OCI-LY3 (cell line): ENCODE data around the gene DOCK2.

ENCODE experiments used
- H2AFZ ChIP-seq: fragments of 200-600, 300-600 bp; shearing (Covaris generic); 2 replicates; pipeline ENCODE4 v1.6.0; 2014; ENCODE audit warnings: antibody characterized with exemption, low read depth, low read length
- H3K27ac ChIP-seq: fragments of 200-600, 300-600 bp; sonication (generic); 2 replicates; pipeline ENCODE4 v1.5.1; 2014; ENCODE audit warnings: mild to moderate bottlenecking, low read length, moderate library complexity, mixed read lengths
- H3K27me3 ChIP-seq: fragments of 200-600, 300-600 bp; sonication (generic); 2 replicates; pipeline ENCODE4 v1.6.1; 2014; ENCODE audit warnings: low read depth, low read length, mixed read lengths
- H3K36me3 ChIP-seq: fragments of 200-600, 300-600 bp; sonication (generic); replicated peaks from 2 replicates; pipeline ENCODE3; 2014; ENCODE audit warnings: low read depth, low read length, mixed read lengths
- H3K4me1 ChIP-seq: fragments of 300-600, 200-600 bp; sonication (generic); 2 replicates; pipeline ENCODE4 v1.6.1; 2014; ENCODE audit warnings: low read length, mixed read lengths
- H3K4me2 ChIP-seq: fragments of 200-600, 300-600 bp; sonication (generic); 2 replicates; pipeline ENCODE4 v1.6.1; 2014; ENCODE audit warnings: low read length, mixed read lengths
- H3K4me3 ChIP-seq: fragments of 300-600, 200-600 bp; sonication (generic); 2 replicates; pipeline ENCODE4 v1.5.1; 2014; ENCODE audit warnings: antibody characterized with exemption, mild to moderate bottlenecking, low read length, moderate library complexity
- H3K79me2 ChIP-seq: fragments of 300-600, 200-600 bp; shearing (Covaris generic); 2 replicates; pipeline ENCODE4 v1.6.1; 2014; ENCODE audit warnings: mild to moderate bottlenecking, low read length, mixed read lengths
- H3K9ac ChIP-seq: fragments of 300-600, 200-600 bp; shearing (Covaris generic); 2 replicates; pipeline ENCODE4 v1.6.0; 2014; ENCODE audit warnings: mild to moderate bottlenecking, low read length, moderate library complexity
- H3K9me3 ChIP-seq: fragments of 200-600, 300-600 bp; shearing (Covaris generic); 2 replicates; pipeline ENCODE4 v1.6.1; 2014; ENCODE audit warnings: low read length, mixed read lengths; ENCODE audit not compliant: insufficient read depth
- H4K20me1 ChIP-seq: fragments of 200-600, 300-600 bp; sonication (generic); 2 replicates; pipeline ENCODE4 v1.6.1; 2016; ENCODE audit warnings: low read length, mixed read lengths; ENCODE audit not compliant: insufficient read depth
- CTCF ChIP-seq: fragments of 200-600, 300-600 bp; sonication (generic); IDR thresholded peaks from 2 replicates; pipeline ENCODE4 v1.5.1; 2014; ENCODE audit warnings: antibody characterized with exemption, low read length, low read depth
- EZH2phosphoT487 ChIP-seq: fragments of 200-600 bp; shearing (Covaris generic); IDR thresholded peaks from 2 replicates; pipeline ENCODE4 v1.6.1; 2018; ENCODE audit warnings: antibody characterized with exemption, mixed run types, low read depth

DOCK2 gene

GRCh38 chr5:169772688-169773087, 135.6 kb downstream of the DOCK2 start:
- Histone ChIP-seq H3K4me3 (no peak overlapping the region), H3K4me2 (no peak overlapping the region), H3K36me3 (peaks cover 53% of the 10 kb centered on the region), H3K79me2 (no peaks in the 10 kb centered on the region), H3K9ac (no peak overlapping the region), H3K9me3 (no peaks in the 10 kb centered on the region), H4K20me1 (0 out of 2 replicates have a peak, but pooled peaks cover 6% of the 10 kb centered on the region), H3K27ac (no peak overlapping the region), H3K4me1 (peaks cover 11% of the 10 kb centered on the region), H2AFZ (no peak overlapping the region), H3K27me3 (no peaks in the 10 kb centered on the region)
- TF ChIP-seq CTCF = no peak
- no peak for TF ChIP-seq EZH2phosphoT487

- Histone ChIP-seq H3K9me3 (no peaks in the 10 kb centered on the region), H2AFZ (no peak overlapping the region), H3K27me3 (no peaks in the 10 kb centered on the region), H4K20me1 (no peaks in the 10 kb centered on the region), H3K9ac (no peak overlapping the region), H3K4me2 (no peak overlapping the region), H3K27ac (no peak overlapping the region), H3K79me2 (no peaks in the 10 kb centered on the region), H3K4me1 (peaks cover 35% of the 10 kb centered on the region), H3K4me3 (no peak overlapping the region), H3K36me3 (peaks cover 45% of the 10 kb centered on the region)
- TF ChIP-seq EZH2phosphoT487 (no peak), CTCF (no peak)
These were observed 140.1 kb downstream of the DOCK2 start for GRCh38 chr5:169777159-169777558.

- TF ChIP-seq CTCF (no peak), EZH2phosphoT487 (no peak)
- Histone ChIP-seq H3K4me2 (peak overlapping the region; percentile 79), H3K4me3 (peak overlapping the region; percentile 58), H3K9ac (peak overlapping the region; percentile 39), H3K27ac (peak overlapping the region; percentile 92), H4K20me1 (no peaks in the 10 kb centered on the region), H3K9me3 (no peaks in the 10 kb centered on the region), H3K79me2 (no peaks in the 10 kb centered on the region), H3K27me3 (no peaks in the 10 kb centered on the region), H3K36me3 (peaks cover 33% of the 10 kb centered on the region), H2AFZ (no peak overlapping the region), H3K4me1 (peaks cover 29% of the 10 kb centered on the region)
These were observed 141.8 kb downstream of the DOCK2 start for GRCh38 chr5:169778622-169779596.

GRCh38 chr5:169781420-169782345, 144.6 kb downstream of the DOCK2 start:
- Histone ChIP-seq H3K27me3 (no peaks in the 10 kb centered on the region), H3K36me3 (peaks cover 22% of the 10 kb centered on the region), H3K9me3 (no peaks in the 10 kb centered on the region), H4K20me1 (no peaks in the 10 kb centered on the region), H3K9ac (no peak overlapping the region), H3K4me3 (no peak overlapping the region), H3K4me2 (no peak overlapping the region), H3K79me2 (no peaks in the 10 kb centered on the region), H3K4me1 (peaks cover 29% of the 10 kb centered on the region), H2AFZ (no peak overlapping the region), H3K27ac (no peak overlapping the region)
- no peak for TF ChIP-seq EZH2phosphoT487
- TF ChIP-seq CTCF = no peak
